Liver (tissue), 3 donors: ENCODE data around the gene MRRF.

Source experiments
- CTCF ChIP-seq: fragments of 150-350 bp; IDR thresholded peaks from 2 replicates; pipeline ENCODE4 v1.5.1; 2017; ENCODE audit warnings: improper control_type of control experiment, low read depth, low read length; ENCODE audit not compliant: missing input control
- RAD21 ChIP-seq, 2 donors: IDR thresholded peaks; 2 replicates each; pipeline ENCODE4 v1.6.1; 2016; ENCODE audit warnings: antibody characterized with exemption in 2 of 2, mild to moderate bottlenecking in 2 of 2
- SP1 ChIP-seq: IDR thresholded peaks from 2 replicates; pipeline ENCODE4 v1.6.1; 2018; ENCODE audit warnings: antibody characterized with exemption, mild to moderate bottlenecking
- TF ChIP-seq, protein P1 (sequence below): IDR thresholded peaks from 2 replicates; pipeline ENCODE4 v1.6.1; 2016; ENCODE audit warnings: antibody characterized with exemption, mild to moderate bottlenecking
- TF ChIP-seq, protein P2 (sequence below): IDR thresholded peaks from 2 replicates; pipeline ENCODE4 v1.6.1; 2016; ENCODE audit warnings: antibody characterized with exemption
- donor health status: healthy.
- donor health status: healthy.

DNA sequence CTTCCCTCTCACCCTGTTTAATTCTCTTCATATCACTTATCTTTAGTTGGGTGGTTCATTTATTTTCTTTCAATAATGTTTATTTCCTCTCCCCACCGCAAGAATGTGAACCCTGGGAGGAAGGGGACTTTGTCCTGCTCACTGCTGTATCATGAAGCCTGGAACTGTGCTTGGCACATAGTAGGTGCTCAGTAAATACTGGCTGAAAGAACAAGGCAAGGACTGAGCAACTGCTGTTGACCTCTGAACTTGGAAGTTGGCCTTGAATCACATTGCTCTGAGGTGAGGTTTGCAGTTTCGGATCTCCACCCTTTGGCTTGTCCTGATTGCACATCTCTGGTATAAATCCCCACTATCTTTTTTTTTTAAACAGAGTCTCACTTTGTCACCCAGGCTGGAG is 84.1 kb downstream of the MRRF start:
- TF ChIP-seq, protein P1, sequence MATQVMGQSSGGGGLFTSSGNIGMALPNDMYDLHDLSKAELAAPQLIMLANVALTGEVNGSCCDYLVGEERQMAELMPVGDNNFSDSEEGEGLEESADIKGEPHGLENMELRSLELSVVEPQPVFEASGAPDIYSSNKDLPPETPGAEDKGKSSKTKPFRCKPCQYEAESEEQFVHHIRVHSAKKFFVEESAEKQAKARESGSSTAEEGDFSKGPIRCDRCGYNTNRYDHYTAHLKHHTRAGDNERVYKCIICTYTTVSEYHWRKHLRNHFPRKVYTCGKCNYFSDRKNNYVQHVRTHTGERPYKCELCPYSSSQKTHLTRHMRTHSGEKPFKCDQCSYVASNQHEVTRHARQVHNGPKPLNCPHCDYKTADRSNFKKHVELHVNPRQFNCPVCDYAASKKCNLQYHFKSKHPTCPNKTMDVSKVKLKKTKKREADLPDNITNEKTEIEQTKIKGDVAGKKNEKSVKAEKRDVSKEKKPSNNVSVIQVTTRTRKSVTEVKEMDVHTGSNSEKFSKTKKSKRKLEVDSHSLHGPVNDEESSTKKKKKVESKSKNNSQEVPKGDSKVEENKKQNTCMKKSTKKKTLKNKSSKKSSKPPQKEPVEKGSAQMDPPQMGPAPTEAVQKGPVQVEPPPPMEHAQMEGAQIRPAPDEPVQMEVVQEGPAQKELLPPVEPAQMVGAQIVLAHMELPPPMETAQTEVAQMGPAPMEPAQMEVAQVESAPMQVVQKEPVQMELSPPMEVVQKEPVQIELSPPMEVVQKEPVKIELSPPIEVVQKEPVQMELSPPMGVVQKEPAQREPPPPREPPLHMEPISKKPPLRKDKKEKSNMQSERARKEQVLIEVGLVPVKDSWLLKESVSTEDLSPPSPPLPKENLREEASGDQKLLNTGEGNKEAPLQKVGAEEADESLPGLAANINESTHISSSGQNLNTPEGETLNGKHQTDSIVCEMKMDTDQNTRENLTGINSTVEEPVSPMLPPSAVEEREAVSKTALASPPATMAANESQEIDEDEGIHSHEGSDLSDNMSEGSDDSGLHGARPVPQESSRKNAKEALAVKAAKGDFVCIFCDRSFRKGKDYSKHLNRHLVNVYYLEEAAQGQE = no peak
- TF ChIP-seq CTCF (no peak), RAD21 (IDR thresholded peaks at IDR 0.05) (no peak), SP1 (no peak)
- TF ChIP-seq, protein P2, sequence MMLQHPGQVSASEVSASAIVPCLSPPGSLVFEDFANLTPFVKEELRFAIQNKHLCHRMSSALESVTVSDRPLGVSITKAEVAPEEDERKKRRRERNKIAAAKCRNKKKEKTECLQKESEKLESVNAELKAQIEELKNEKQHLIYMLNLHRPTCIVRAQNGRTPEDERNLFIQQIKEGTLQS = no peak
